ENCODE measurements around the gene GNL1.

DNA sequence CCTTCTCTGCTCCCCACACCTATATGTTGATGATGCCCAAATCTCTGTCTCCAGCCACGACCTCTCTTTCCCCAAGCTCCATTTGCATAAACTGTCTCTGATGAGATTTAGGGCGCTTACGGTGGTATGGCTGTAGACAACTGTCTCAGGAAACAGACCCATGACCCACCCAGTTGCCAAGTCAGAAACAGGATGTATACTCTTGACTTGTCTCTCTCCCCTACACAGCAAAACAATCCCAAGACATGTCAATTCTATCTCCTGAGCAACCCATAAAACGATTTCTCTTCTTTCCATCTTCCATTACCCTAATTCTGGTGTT lies 13.9 kb downstream of the GNL1 start:
- TF ChIP-seq EZH2 (IDR thresholded peaks at IDR 0.05; ENCODE audit: borderline replicate concordance, low read depth, low read length, poor library complexity, severe bottlenecking), result no peak
- TF ChIP-seq, protein P1, sequence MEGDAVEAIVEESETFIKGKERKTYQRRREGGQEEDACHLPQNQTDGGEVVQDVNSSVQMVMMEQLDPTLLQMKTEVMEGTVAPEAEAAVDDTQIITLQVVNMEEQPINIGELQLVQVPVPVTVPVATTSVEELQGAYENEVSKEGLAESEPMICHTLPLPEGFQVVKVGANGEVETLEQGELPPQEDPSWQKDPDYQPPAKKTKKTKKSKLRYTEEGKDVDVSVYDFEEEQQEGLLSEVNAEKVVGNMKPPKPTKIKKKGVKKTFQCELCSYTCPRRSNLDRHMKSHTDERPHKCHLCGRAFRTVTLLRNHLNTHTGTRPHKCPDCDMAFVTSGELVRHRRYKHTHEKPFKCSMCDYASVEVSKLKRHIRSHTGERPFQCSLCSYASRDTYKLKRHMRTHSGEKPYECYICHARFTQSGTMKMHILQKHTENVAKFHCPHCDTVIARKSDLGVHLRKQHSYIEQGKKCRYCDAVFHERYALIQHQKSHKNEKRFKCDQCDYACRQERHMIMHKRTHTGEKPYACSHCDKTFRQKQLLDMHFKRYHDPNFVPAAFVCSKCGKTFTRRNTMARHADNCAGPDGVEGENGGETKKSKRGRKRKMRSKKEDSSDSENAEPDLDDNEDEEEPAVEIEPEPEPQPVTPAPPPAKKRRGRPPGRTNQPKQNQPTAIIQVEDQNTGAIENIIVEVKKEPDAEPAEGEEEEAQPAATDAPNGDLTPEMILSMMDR (conservative IDR thresholded peaks at IDR 0.05; ENCODE audit: low read depth, low read length), result no peak

All from A673 (cell line).